GM04504 (cell line): ENCODE data around the gene ADAP2.
"Not testable (repeated sequence)": the region's sequence is repeated elsewhere in the genome, so short reads cannot be mapped to it uniquely, and the experiment has no call there.

Experiments
- DNase-seq: peaks from one replicate; pipeline ENCODE4 v3.0.0-alpha.2; 2012; ENCODE audit warnings: low read depth

Gene ADAP2

DNA sequence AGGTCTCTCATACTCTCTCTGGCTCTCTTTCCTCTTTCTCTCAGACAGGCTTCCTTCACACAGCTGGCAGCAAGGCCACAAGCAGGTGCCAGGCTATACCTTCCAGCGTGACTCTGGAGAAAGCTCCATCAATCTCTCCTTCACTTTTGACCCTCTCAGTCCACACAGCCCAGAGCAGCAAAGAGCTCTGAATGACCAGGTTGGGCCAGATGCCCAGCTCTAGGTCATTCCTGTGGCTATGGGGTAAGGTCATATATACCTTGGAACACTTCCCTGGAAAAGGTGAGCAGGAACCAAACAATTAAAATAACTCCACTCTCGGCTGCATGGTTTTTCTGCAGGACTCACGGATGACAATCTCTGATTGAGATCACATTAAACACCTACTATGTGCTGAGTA lies 8.8 kb downstream of the ADAP2 start:
- no peak for DNase-seq

GRCh38 chr17:30931582-30931981 lies 9.8 kb downstream of the ADAP2 start:
- DNase-seq, result not testable (repeated sequence)

- no peak for DNase-seq
Observed at GRCh38 chr17:30933966-30934365, 12.2 kb downstream of the ADAP2 start.

DNA sequence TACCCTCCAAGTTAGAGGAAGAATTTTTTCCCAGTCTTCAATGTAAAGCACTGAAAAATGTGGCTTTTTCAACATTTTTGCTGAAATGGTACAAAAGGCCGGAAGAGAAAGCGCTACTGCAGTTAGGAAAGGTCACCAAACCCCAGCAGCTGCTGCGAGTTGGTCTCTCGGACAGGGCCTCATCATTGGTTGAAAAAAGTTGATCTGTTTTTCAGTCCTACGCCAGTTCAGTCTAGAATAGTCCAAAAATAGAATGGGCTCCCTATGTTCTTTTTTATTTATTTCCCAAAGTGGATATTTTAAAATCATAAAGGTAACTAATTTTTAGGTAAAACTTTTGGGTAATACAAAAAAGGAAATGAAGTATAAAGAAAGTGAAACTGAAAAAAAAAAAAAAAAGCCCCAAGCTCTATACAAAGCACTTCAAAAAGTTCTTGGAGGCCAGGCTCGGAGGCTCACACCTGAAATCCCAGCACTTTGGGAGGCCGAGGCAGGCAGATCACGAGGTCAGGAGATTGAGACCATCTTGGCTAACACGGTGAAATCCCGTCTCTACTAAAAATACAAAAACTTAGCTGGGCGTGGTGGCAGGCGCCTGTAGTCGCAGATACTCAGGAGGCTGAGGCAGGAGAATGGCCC lies 17.4 kb downstream of the ADAP2 start:
- DNase-seq, result no peak

DNA sequence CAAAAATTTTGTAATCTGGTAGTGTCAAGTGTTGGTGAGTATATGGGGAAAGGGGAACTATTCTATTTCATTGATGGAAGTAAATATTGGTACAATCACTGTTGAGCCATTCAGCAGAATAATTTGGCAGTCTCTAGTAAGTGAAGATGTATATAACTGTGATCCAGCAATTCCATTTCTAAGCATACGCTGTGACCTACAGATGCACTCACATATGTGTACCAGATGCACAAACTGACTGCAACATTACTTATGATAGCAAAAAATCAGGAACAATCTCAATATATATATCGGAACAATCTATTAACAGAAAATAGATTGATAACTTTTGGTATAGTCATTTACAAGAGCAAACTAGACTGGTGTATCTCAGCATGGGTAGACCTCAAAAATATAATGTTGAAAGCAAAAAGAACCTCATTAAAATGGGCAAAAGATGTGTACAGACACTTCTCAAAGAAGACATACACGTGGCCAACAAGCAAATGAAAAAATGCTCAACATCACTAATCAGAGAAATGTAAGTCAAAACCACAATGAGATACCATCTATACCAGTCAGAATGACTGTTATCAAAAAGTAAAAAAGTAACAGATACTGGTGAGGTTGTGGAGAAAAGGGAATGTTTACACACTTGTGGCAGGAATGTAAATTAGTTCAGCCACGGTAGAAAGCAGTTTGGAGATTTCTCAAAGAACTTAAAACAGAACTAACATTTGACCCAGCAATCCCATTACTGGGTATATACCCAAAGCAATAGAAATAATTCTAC lies 20.7 kb downstream of the ADAP2 start:
- DNase-seq, result no peak

GRCh38 chr17:30947796-30948195 lies 26.1 kb downstream of the ADAP2 start:
- DNase-seq, result no peak

DNA sequence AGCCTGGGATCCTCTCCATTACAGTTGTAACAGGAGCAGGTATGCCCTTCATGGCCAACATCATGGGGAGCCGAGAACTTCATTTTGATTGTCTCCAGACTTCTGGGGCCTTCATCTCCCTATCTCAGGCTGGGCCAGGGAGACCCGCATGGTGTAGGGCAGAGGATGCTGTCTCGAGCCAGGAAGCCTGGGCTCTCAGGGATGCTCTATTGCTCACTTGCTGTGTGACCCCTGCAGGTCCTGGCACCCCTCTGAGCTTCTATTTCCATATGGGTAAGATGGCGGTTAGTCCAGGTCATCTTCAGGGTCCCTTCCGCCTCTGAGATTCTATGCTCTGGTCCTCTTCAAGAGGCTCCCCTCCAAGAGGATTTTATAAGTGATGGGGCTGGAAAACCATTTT lies 28.4 kb downstream of the ADAP2 start:
- DNase-seq, result no peak

DNA sequence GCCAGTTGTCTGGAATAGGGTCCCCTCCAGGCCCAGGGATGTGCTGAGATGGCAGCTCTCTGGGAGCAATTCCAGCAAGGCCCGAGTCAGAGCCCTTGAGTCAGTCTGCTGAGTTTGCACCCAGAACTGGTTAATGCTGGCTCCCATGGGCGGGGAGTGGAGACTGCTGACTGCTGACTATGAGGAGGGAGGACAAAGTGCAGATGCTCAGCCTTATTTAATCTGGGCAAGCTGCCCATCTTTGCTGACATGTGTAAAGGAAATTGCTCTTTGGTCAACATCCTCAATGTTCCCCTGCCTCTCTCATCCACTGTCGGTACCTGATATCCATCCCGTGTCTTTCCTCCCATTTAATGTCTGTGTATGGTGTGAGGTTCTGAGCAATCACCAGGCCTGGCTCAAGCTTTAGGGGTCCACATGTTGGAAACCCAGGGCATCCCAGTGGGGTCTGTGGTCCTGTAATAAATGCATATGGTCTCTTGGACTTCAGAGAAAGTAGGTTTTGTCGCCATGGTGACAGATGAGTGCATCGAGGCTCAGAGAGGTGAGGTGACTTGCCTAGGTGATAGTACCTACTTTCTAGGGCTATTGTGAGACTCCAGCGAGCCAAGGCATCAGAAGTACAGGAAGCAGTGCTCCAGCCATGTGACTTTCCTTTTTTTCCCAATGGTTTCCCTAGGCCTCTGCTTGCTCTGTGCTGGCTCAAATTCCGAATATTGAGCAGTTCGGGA lies 29.1 kb downstream of the ADAP2 start:
- peak; percentile 85 for DNase-seq

- no peak for DNase-seq
Observed at GRCh38 chr17:30952638-30953393, 31.1 kb downstream of the ADAP2 start.

GRCh38 chr17:30954046-30954830 lies 32.5 kb downstream of the ADAP2 start:
- DNase-seq, result no peak

GRCh38 chr17:30956764-30957374 lies 35.1 kb downstream of the ADAP2 start:
- DNase-seq, result no peak

DNA sequence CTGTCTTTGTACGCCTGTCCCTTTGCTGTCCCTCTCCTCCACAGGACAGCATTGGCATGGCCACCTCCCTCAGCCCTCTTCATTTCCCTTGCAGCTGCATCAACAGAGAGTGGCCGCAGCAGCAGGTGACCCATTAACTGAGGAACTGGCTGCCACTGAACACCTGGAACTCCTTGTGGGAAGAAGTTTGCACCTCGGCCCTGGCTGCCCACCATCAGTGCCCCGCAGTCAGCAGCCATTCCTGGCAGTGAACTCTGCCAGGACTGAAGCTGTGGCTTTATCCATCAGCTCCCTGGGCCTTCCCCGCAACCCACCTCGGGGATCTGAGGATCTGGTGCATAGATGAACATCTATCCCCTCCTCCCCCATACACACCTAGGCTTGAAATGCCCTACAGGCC lies 36.0 kb downstream of the ADAP2 start:
- DNase-seq, result no peak

GRCh38 chr17:30958187-30958586 lies 36.4 kb downstream of the ADAP2 start:
- DNase-seq, result no peak

GRCh38 chr17:30961209-30962188 lies 39.8 kb downstream of the ADAP2 start:
- no peak for DNase-seq

DNA sequence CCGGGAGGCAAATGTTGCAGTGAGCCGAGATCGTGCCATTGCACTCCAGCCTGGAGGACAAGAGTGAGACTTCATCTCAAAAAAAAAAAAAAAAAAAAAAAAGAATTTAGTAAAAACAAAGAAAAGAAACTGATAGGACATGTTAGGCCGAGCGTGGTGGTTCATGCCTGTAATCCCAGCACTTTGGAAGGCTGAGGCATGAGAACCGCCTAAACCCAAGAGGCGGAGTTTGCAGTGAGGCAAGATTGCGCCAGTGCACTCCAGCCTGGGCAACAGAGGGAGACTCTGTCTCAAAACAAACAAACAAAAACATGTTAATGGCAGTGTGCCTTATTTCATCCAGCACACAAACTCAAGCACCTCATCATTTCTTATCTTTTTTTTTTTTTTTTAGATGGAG lies 42.6 kb downstream of the ADAP2 start:
- not testable (repeated sequence) for DNase-seq

DNA sequence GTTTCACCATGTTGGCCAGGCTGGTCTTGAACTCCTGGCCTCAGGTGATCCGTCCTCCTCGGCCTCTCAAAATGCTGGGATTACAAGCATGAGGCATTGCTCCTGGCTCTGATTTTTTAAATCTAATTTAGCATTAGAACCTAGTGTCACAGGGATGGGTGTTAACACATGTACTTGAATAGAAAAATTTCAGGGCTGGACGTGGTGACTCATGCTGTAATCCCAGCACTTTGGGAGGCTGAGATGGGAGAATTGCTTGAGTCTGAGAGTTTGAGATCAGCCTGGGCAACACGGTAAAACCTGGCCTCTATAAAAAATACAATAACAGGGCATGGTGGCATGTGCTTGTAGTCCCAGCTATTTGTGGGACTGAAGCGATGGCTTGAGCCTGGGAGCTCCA lies 43.1 kb downstream of the ADAP2 start:
- DNase-seq, result no peak

DNA sequence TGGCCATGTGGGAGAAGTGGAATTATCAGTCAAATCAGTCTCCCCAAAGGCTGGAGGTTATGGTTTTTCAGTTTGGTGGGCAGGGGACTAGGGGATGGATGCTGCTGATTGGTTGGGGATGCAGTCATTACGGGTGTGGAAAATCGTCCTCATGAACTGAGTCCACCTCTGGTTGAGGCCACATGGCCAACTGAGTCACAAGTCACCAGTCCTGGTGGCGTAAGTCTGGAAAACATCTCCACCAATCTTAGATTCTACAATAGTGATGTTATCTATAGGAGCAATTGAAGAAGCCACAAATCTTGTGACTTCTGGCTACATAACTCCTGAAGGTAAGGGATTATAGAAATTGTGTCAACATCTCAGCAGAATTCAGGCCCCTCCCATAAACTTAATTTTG lies 43.9 kb downstream of the ADAP2 start:
- DNase-seq, result no peak

DNA sequence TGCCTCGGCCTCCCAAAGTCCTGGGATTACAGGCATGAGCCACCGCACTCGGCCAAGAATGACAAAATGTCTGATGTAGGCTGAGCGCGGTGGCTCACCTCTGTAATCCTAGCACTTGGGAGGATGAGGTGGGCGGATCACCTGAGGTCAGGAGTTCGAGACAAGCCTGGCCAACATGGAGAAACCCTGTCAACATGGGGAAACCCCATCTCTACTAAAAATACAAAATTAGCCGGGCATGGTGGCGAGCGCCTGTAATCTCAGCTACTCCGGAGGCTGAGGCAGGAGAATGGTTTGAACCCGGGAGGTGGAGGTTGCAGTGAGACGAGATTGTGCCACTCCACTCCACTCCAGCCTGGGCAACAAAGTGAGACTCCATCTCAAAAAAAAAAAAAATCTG lies 46.2 kb downstream of the ADAP2 start:
- DNase-seq, result not testable (repeated sequence)

DNA sequence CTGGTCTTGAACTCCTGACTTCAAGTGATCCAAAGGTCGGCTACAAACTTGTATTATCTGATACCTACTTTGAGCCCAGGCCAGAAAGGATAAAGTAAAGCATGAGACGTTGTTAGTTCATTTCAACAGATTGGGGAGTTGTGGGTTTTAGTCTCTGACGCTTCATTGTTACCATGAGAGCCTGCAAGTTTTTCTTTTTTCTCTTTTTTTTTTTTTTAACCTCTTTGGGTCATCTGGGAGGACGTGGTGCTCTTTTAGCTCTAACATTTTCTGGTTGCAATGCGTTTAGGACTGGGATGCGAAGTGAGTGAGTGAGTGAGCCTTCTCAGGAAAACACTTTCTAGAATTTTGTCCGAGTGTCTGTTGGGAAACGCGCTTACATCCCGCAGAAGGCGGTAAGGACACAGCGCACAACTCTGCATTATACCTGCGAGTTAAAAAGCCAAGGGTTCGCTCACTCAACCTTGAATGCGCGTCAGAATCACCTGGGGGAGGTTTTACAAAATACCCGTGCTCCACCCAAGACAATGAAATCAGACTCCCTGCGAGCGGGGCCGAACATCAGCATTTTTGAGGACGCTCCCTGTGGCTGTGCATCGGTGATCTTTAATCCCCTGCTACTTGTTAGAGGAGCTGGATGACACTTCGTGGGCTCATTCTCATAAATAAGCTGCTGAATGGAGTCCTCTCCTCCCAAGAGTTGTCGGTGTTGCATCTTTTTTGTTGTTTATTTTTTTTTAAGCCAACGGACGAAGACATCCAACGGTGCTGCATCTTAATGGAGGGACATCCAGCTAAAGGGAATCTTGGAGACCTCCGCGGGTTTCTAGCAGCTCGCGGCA lies 48.5 kb downstream of the ADAP2 start:
- no peak for DNase-seq
